SK-N-SH (cell line): ENCODE data around the gene PDK1. TPM values are rescaled to one million over a fixed set of nuclear protein-coding genes. Genes with fewer than 3 reads are reported as not detected.

Experiments used
- CTCF ChIA-PET: fragments of 300-600, 350-600 bp; formaldehyde crosslinking; extraction: SDS; loops from one replicate; lab custom pipeline; 2021; lab: Yijun Ruan, JAX
- POLR2A ChIA-PET: fragments of 350-600 bp; sonication (Branson Sonifier 250); formaldehyde crosslinking; extraction: SDS; loops from one replicate; lab custom pipeline; 2020; ENCODE audit warnings: antibody characterized with exemption, inconsistent platforms; lab: Yijun Ruan, JAX
- DNase-seq: peaks from one replicate; pipeline ENCODE4 v3.0.0; 2012
- H2AFZ ChIP-seq: fragments of 200-600 bp; sonication (generic); 2 replicates; pipeline ENCODE4 v1.8.1; 2016; ENCODE audit warnings: antibody characterized with exemption, mild to moderate bottlenecking, low read depth
- H3F3A ChIP-seq: fragments of 200-600 bp; sonication (generic); replicated peaks from 2 replicates; pipeline ENCODE3; 2016; ENCODE audit warnings: antibody characterized with exemption, mild to moderate bottlenecking; ENCODE audit not compliant: insufficient read depth
- H3K27ac ChIP-seq, 2 experiments: fragments of 200-500 bp in 1 of 2; fragments of 200-600 bp in 1 of 2; sonication (Bioruptor generic) in 1 of 2; sonication (generic), shearing (Covaris generic) in 1 of 2; 2 replicates each; pipeline versions ENCODE4 v1.5.1 to v1.6.1; 2014 to 2016; ENCODE audit warnings: low read depth in 2 of 2, inconsistent platforms in 1 of 2, low read length in 1 of 2, mild to moderate bottlenecking in 1 of 2, mixed read lengths in 1 of 2
- H3K27me3 ChIP-seq: fragments of 200-600 bp; sonication (generic), shearing (Covaris generic); 2 replicates; pipeline ENCODE4 v1.6.1; 2016; ENCODE audit warnings: mixed run types; ENCODE audit not compliant: insufficient read depth
- H3K36me3 ChIP-seq, 2 experiments: fragments of 200-500 bp in 1 of 2; fragments of 200-600 bp in 1 of 2; sonication (Bioruptor generic) in 1 of 2; sonication (generic) in 1 of 2; replicated peaks in 1 of 2; 2 replicates each; pipeline versions ENCODE3 to v1.5.1; 2014 to 2016; ENCODE audit warnings: low read length in 1 of 2, mild to moderate bottlenecking in 1 of 2; ENCODE audit not compliant: insufficient read depth in 2 of 2, control insufficient read depth in 1 of 2
- H3K4me1 ChIP-seq, 2 experiments: fragments of 200-500 bp in 1 of 2; fragments of 200-600 bp in 1 of 2; sonication (Bioruptor generic) in 1 of 2; sonication (generic), shearing (Covaris generic) in 1 of 2; 2 replicates each; pipeline versions ENCODE4 v1.5.1 to v1.6.1; 2014 to 2016; ENCODE audit warnings: low read depth in 1 of 2, low read length in 1 of 2, mixed run types in 1 of 2; ENCODE audit not compliant: insufficient read depth in 2 of 2, control insufficient read depth in 1 of 2
- H3K4me2 ChIP-seq: fragments of 200-600 bp; sonication (generic), shearing (Covaris generic); 2 replicates; pipeline ENCODE4 v1.6.1; 2017; ENCODE audit warnings: mixed run types
- H3K4me3 ChIP-seq, 2 experiments: fragments of 200-500 bp in 1 of 2; fragments of 200-600 bp in 1 of 2; sonication (Bioruptor generic) in 1 of 2; sonication (generic), shearing (Covaris generic) in 1 of 2; 2 replicates each; pipeline versions ENCODE4 v1.5.1 to v1.8.1; 2014 to 2016; ENCODE audit warnings: low read depth in 2 of 2, inconsistent platforms in 1 of 2, low read length in 1 of 2, mild to moderate bottlenecking in 1 of 2, mixed read lengths in 1 of 2, moderate library complexity in 1 of 2
- H3K79me2 ChIP-seq: fragments of 200-600 bp; sonication (generic); 2 replicates; pipeline ENCODE4 v1.8.1; 2017; ENCODE audit warnings: mild to moderate bottlenecking; ENCODE audit not compliant: insufficient read depth
- H3K9ac ChIP-seq: fragments of 200-600 bp; sonication (generic); 2 replicates; pipeline ENCODE4 v1.6.1; 2017; ENCODE audit warnings: mixed run types
- H3K9me2 ChIP-seq: fragments of 200-600 bp; sonication (generic); 2 replicates; pipeline ENCODE4 v1.6.1; 2017; ENCODE audit warnings: mixed run types
- H3K9me3 ChIP-seq: fragments of 200-600 bp; sonication (generic); 2 replicates; pipeline ENCODE4 v1.6.1; 2017; ENCODE audit warnings: mixed run types, mild to moderate bottlenecking, moderate library complexity
- H4K20me1 ChIP-seq: fragments of 200-600 bp; sonication (generic); 2 replicates; pipeline ENCODE4 v1.6.1; 2017; ENCODE audit warnings: mild to moderate bottlenecking, mixed run types; ENCODE audit not compliant: insufficient read depth
- CHD2 ChIP-seq: fragments of 150-350 bp; IDR thresholded peaks from 2 replicates; pipeline ENCODE4 v1.6.1; 2018; ENCODE audit warnings: low read length; ENCODE audit not compliant: partially characterized antibody
- ELF1 ChIP-seq: IDR thresholded peaks from 2 replicates; pipeline ENCODE4 v1.4.0; 2012
- EZH2phosphoT487 ChIP-seq: fragments of 200-600 bp; sonication (generic); IDR thresholded peaks from 2 replicates; pipeline ENCODE4 v1.6.1; 2017; ENCODE audit warnings: low read depth, mixed run types, mild to moderate bottlenecking, antibody characterized with exemption, moderate library complexity, borderline replicate concordance
- GABPA ChIP-seq: IDR thresholded peaks from 2 replicates; pipeline ENCODE4 v1.4.0; 2012; ENCODE audit warnings: low read depth, mild to moderate bottlenecking
- IRF3 ChIP-seq: fragments of 150-350 bp; IDR thresholded peaks from 2 replicates; pipeline ENCODE4 v1.6.1; 2016; ENCODE audit warnings: mild to moderate bottlenecking, low read depth, low read length
- JUND ChIP-seq: IDR thresholded peaks from 2 replicates; pipeline ENCODE4 v1.4.0; 2012
- NRF1 ChIP-seq: IDR thresholded peaks from 2 replicates; pipeline ENCODE4 v1.6.1; 2012; ENCODE audit warnings: low read depth, mild to moderate bottlenecking, low read length
- POLR2AphosphoS5 ChIP-seq: IDR thresholded peaks from 2 replicates; pipeline ENCODE4 v1.6.1; 2012; ENCODE audit warnings: low read depth, low read length
- REST ChIP-seq: IDR thresholded peaks from 2 replicates; pipeline ENCODE4 v1.6.1; 2012; ENCODE audit warnings: mild to moderate bottlenecking, low read depth, low read length, moderate library complexity
- RFX5 ChIP-seq: IDR thresholded peaks from 2 replicates; pipeline ENCODE4 v1.6.1; 2012; ENCODE audit warnings: mild to moderate bottlenecking, improper control_type of control experiment, low read length
- SMC3 ChIP-seq: IDR thresholded peaks from 2 replicates; pipeline ENCODE4 v1.6.1; 2012; ENCODE audit warnings: low read depth, low read length, improper control_type of control experiment
- TAF1 ChIP-seq: IDR thresholded peaks from 2 replicates; pipeline ENCODE4 v1.6.1; 2012; ENCODE audit warnings: low read depth, mild to moderate bottlenecking, low read length, moderate library complexity, borderline replicate concordance
- TCF12 ChIP-seq: IDR thresholded peaks from 2 replicates; pipeline ENCODE4 v1.4.0; 2012
- ZBTB33 ChIP-seq: IDR thresholded peaks from 2 replicates; pipeline ENCODE4 v1.4.0; 2012; ENCODE audit warnings: low read depth, borderline replicate concordance
- WGBS: methylation state at CpG from one replicate; pipeline ENCODE4 v1.1.6; 2017; ENCODE audit warnings: low lambda C conversion rate; 5-methylcytosine and 5-hydroxymethylcytosine counted together
- polyA plus RNA-seq, 3 experiments: library from polyadenylated mRNA; depleted of rRNA; stranded (reverse); fragments of >200 nt; gene quantifications; 2 replicates each; pipeline ENCODE4 v1.2.3, GENCODE V29; 2012
- TF ChIP-seq, protein P1 (sequence below): IDR thresholded peaks from 2 replicates; pipeline ENCODE4; 2012

Gene PDK1
- polyA plus RNA-seq, 1 of the 3 experiments (the other 2 are of a cell fraction): 5.3 TPM

DNA sequence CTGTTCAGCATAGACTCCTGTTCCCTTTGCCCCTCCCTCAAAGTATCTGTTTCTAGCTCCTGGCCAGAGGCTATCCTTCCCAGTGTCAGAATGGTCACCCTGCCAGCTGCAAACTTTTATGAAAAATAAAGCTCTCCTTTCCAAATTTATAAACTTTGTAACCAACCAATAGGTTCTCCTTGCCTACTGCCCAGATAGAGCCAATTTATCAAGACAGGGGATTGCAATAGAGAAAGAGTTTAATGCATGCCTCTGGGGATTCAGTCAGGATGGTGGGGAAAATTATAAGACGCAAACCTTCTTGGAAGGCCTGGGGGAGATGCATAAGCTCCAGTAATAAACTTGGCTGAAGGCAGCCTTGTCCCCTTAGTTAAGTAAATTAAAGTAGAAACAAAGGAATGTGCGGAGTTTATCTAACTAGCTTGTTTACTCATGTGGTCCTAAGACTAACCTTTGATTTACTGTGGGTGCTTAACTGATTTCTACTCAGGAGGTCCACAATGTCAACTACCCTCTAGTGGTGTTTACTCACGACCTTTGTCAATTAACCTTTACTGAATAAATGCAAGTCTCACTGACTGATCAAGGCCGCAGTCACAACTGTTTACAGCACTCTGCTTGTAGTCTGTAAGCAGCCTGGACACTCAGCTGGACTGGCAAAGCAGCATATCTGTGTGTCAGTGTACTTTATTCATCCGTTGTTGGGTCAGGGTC, 42.9 kb upstream of the PDK1 start:
- Histone ChIP-seq H3K79me2 (no peaks in the 10 kb centered on the region), H3K4me3 (no peak overlapping the region), H3K9me2 (no peaks in the 10 kb centered on the region), H3K27ac (no peak overlapping the region), H3K4me1 (no peaks in the 10 kb centered on the region), H3K36me3 (peaks cover 0 to 11% of the 10 kb centered on the region in 2 experiments), H2AFZ (no peak overlapping the region), H3F3A (no peaks in the 10 kb centered on the region), H4K20me1 (no peaks in the 10 kb centered on the region), H3K9ac (no peak overlapping the region), H3K4me2 (no peak overlapping the region), H3K9me3 (peaks cover 6% of the 10 kb centered on the region; the same call in 1 of the 2 replicates), H3K27me3 (no peaks in the 10 kb centered on the region)
- DNase-seq: no peak
- 30% methylated on average over 5 of the region's 5 CpGs for WGBS
- ChIA-PET CTCF (no interaction called here), POLR2A (no interaction called here)
- TF ChIP-seq CHD2: no peak
- TF ChIP-seq GABPA: no peak
- no peak for TF ChIP-seq ZBTB33
- TF ChIP-seq SMC3: no peak
- no peak for TF ChIP-seq NRF1
- TF ChIP-seq ELF1: no peak
- TF ChIP-seq, protein P1, sequence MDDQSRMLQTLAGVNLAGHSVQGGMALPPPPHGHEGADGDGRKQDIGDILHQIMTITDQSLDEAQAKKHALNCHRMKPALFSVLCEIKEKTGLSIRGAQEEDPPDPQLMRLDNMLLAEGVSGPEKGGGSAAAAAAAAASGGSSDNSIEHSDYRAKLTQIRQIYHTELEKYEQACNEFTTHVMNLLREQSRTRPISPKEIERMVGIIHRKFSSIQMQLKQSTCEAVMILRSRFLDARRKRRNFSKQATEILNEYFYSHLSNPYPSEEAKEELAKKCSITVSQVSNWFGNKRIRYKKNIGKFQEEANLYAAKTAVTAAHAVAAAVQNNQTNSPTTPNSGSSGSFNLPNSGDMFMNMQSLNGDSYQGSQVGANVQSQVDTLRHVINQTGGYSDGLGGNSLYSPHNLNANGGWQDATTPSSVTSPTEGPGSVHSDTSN: no peak
- no peak for TF ChIP-seq TCF12
- TF ChIP-seq RFX5: no peak
- no peak for TF ChIP-seq EZH2phosphoT487
- no peak for TF ChIP-seq IRF3
- no peak for TF ChIP-seq JUND
- no peak for TF ChIP-seq TAF1
- no peak for TF ChIP-seq POLR2AphosphoS5
- no peak for TF ChIP-seq REST
